ENCODE measurements around the gene ATXN1. TPM values are rescaled to one million over a fixed set of nuclear protein-coding genes. Genes with fewer than 3 reads are reported as not detected.
A peak's percentile ranks its signal among the peaks of the same experiment; 100 is the strongest.

Gene ATXN1
- polyA plus RNA-seq, 3 donors from 2014 or later: 6.9 to 14.7 (median 8.0) TPM

DNA sequence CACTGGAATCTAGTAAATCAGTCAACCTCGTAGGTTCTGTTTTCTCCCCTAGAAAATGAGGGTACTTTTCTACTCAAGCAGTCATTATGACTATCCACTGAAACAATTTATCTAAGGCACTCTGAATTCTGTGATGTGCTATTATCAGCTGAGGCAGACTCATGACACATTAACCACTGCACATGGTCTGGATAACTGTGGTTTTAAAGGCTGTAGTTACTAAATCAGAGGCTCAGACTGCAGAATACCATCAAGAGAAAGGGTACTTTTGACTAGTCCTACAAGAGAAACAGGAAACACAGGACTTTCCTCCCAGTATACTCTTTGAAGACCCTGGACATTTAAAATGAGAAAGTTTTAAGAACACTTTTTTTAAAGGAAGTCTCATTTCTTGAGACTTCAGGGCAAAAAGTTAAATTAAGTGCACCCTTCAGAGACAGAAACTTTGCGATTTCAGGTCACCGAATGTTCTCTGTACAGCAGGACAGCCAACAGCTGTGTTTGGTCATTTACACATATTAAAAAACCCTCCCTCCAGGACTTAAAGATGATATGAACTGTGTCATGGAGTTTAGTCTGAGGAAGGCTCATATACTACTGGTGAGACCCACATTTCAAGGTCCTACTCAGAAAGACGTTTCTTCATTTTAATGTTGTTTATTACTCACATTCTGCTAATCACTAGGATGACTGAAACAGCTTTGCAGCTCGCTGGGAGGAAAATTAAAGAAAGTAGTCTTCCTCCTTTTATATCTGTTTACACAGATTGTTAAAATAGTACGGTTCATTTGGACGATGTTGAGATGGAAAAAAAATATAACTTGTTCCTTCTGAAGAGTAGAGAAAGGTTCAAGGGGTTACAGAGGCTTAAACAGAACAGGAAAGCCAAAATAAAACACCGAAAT lies 19.9 kb downstream of the ATXN1 start:
- Mint-ChIP-seq H3K9me3 (no peaks in the 10 kb centered on the region), H3K4me1 (peaks cover 45 to 59% of the 10 kb centered on the region in 2 donors), H3K27ac (peak overlapping the region in 4 of 6 donors; percentile 1 to 84 (median 14)), H3K4me3 (peak overlapping the region in 2 of 5 donors; percentile 51 to 68), H3K36me3 (peaks cover 14 to 16% (median 15%) of the 10 kb centered on the region in 3 donors), H3K27me3 (ENCODE audit: low read depth in 3 of 3) (peaks cover 0 to 2% (median 0%) of the 10 kb centered on the region in 3 donors)
- peak; percentile 26 to 54 (median 31) for DNase-seq

DNA sequence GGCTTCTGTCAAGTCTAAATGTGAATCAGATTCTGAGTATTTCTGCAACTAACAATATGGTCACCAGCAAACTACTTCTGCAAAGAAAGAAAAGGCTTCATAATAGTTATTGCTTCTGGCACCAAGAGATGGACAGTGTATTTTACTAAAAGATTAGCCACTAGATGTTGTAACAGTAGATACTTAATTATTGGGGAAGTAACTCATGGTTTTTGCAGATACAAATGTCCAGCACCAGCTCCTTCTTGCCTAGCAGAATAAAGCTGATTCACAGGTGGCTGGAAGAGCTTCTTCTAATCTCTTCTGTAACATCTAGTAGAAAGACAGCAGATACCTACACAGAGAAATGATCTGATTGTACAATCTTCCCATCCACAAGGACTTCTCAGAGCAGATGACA lies 21.2 kb downstream of the ATXN1 start:
- Mint-ChIP-seq H3K9me3 (no peaks in the 10 kb centered on the region), H3K27me3 (ENCODE audit: low read depth in 3 of 3) (no peaks in the 10 kb centered on the region), H3K27ac (peak overlapping the region in 2 of 6 donors; percentile 14 to 59), H3K4me1 (peaks cover 45 to 59% of the 10 kb centered on the region in 2 donors), H3K4me3 (no peak overlapping the region), H3K36me3 (peaks cover 14 to 19% (median 16%) of the 10 kb centered on the region in 3 donors)
- DNase-seq: no peak

DNA sequence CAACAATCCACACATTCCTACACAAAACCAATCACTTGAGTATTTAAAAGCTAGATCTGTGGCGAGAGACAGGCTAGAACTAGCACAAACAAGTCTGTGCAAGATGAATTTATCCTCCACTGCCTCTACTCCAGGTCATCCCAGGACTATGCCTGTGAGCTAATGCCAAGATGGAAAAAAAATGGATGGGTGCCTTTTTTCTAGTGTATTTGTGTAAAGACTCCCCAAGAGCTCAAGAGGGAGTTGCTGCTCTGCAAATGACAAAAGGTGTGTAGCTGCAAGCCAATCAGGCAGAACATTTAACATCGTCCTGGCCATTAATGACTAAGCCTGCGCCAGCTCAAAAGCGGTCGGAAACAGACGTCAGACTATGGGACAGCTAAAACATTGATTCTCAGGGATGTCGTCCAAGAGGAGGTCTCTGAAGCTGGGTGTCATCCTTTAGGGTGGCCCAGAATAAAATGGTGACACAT lies 21.9 kb downstream of the ATXN1 start:
- Mint-ChIP-seq H3K4me1 (peaks cover 45 to 59% of the 10 kb centered on the region in 2 donors), H3K27ac (peak overlapping the region in 1 of 6 donors; percentile 17), H3K4me3 (no peak overlapping the region), H3K9me3 (no peaks in the 10 kb centered on the region), H3K36me3 (peaks cover 14 to 22% (median 16%) of the 10 kb centered on the region in 3 donors), H3K27me3 (ENCODE audit: low read depth in 3 of 3) (no peaks in the 10 kb centered on the region)
- no peak for DNase-seq

DNA sequence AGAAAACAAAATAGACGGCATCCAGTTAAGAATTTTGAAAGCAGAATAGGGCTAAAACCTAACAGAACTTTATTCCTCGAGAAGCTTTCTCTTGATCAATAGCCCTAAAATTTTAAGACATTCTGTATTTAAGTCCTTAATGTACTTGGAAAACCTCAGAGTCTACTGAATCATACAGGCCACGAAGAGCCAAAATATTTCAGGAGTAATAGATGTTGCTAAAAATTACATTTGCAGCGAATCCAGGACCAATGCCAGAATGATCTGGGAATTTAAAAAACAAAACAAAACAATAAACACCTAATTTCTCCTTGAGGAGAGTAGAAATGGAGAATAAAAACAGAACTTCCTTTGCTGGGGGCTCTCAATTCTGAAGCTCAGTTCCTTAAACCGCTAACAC lies 23.3 kb downstream of the ATXN1 start:
- peaks cover 39 to 48% of the 10 kb centered on the region in 2 donors for H3K4me1 Mint-ChIP-seq
- no peaks in the 10 kb centered on the region for H3K9me3 Mint-ChIP-seq
- H3K27ac Mint-ChIP-seq: no peak overlapping the region

DNA sequence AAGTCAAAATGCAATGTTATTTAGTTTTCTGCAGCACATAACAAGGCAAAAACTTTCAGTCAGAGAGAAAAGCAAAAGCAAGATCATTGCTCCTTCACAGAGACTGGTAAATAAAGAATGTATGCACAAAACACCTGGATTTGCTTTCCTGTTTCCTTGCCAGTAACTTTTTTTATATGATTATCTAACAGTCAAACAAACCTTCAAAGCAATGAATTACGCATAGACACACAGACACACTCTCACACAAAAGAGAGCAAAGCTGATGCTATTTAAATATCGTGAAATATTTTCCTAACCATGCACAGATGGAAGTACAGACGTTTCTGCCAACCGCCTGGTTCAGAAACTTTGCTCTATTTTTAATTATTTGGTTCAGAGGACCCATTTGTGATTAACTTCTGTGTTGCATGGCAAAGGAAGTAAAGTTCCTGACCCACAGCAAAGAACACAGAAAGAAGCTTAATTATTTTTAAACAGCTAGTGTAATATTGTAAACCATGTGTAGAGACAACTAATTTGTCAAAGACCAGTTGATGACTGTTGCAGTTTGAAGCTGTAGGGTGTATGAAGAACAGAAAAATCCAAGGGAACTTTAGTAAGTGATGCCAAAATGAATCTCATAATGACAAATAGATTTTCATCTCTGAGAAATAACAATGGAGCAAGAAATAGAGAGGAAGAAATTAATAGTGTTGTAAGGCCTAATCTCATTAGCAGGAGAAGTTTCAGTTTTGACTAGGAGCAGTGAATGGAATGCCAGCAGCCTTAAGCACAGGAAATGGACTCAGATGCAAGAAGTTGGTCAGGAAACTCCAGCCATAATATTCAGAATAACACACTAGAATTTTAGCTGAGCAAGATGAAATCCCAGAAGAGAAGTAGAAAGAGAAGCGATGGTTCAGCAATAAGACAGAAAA lies 24.1 kb downstream of the ATXN1 start:
- peak overlapping the region in 1 of 6 donors; percentile 85 for H3K27ac Mint-ChIP-seq

More for the DNA sequence above, 23.3 kb downstream of the ATXN1 start:
- Mint-ChIP-seq H3K27me3 (ENCODE audit: low read depth in 3 of 3) (no peaks in the 10 kb centered on the region), H3K36me3 (peaks cover 9 to 26% (median 14%) of the 10 kb centered on the region in 3 donors), H3K4me3 (no peak overlapping the region)
- DNase-seq: no peak

DNA sequence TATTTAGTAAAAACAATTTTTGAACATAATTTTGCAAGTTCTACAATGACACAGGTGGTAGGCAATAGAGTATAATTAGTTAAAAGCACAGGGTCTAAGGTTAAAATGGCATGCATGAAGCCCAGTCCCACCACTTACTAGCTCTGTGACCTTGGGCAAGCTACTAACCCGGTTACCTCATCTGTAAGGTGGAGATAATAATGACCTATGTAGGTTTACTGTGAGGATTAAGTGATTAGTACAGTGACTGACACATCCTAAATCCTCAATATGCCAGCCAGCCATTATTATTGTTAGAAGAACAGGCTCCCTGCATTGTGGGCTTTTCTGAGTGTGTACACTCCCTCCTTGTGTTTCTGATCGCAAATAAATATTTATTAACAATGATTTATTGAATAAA lies 26.2 kb downstream of the ATXN1 start:
- H3K36me3 Mint-ChIP-seq: peaks cover 9 to 24% (median 14%) of the 10 kb centered on the region in 3 donors
- H3K27ac Mint-ChIP-seq: no peak overlapping the region
- no peak overlapping the region for H3K4me3 Mint-ChIP-seq
- peaks cover 38 to 46% of the 10 kb centered on the region in 2 donors for H3K4me1 Mint-ChIP-seq
- H3K27me3 Mint-ChIP-seq (ENCODE audit: low read depth in 3 of 3): peaks cover 3 to 8% (median 7%) of the 10 kb centered on the region in 3 donors
- no peak for DNase-seq
- H3K9me3 Mint-ChIP-seq: no peaks in the 10 kb centered on the region

More for the DNA sequence above, 24.1 kb downstream of the ATXN1 start:
- peaks cover 39 to 48% of the 10 kb centered on the region in 2 donors for H3K4me1 Mint-ChIP-seq
- H3K36me3 Mint-ChIP-seq: peaks cover 9 to 26% (median 14%) of the 10 kb centered on the region in 3 donors
- DNase-seq: no peak
- H3K27me3 Mint-ChIP-seq (ENCODE audit: low read depth in 3 of 3): no peaks in the 10 kb centered on the region
- H3K4me3 Mint-ChIP-seq: no peak overlapping the region
- no peaks in the 10 kb centered on the region for H3K9me3 Mint-ChIP-seq

DNA sequence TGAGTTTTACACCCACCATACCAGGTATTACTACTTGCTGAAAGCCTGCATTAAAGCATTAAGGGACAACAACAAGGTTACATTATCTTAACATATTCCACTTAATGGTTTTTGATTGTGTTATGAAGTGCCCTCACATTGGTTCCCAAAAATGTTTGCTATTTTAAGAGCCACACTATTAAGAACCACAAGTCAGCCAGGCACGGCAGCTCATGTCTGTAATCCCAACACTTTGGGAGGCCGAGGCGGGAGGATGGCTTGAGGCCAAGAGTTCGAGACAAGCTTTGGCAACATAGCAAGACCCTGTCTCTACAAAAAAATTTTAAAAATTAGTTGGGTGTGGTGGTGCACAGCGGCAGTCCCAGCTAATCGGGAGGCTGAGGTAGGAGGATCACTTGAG lies 28.2 kb downstream of the ATXN1 start:
- Mint-ChIP-seq H3K27ac (peak overlapping the region; percentile 86 to 95 (median 90)), H3K36me3 (peaks cover 0 to 14% (median 5%) of the 10 kb centered on the region in 3 donors), H3K9me3 (no peaks in the 10 kb centered on the region), H3K27me3 (ENCODE audit: low read depth in 3 of 3) (peaks cover 5 to 8% (median 7%) of the 10 kb centered on the region in 3 donors), H3K4me1 (peaks cover 33 to 49% of the 10 kb centered on the region in 2 donors), H3K4me3 (peak overlapping the region in 1 of 5 donors; percentile 84)
- no peak for DNase-seq

DNA sequence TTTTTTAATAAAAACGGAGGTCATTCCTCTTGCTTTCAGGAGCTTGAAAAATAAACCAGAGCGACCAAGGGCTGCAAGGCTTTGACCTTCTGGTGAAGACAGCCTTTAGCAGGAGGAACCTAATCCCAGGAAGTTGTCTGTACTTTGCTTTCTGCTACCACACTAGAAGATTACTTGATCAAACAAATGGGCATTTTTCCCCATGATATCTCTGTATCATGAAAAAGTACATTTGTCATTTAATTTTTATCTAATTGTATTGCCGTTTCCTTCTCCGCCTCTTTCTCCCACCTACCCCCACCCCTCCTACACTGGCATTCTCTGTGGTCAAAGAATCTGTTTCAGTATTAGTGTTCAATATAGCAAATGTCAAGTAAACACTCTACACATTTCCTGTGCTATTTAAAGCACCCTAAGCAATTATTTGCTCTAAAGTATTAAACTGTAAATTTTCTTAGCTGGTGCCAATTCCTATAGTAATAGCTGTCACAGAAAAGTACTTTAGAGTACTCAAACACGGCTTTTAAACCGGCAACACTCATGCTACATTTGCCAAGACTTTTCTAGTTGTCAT lies 29.7 kb downstream of the ATXN1 start:
- H3K4me1 Mint-ChIP-seq: peaks cover 30 to 37% of the 10 kb centered on the region in 2 donors
- peaks cover 5 to 8% (median 7%) of the 10 kb centered on the region in 3 donors for H3K27me3 Mint-ChIP-seq (ENCODE audit: low read depth in 3 of 3)
- peak; percentile 53 to 67 (median 55) for DNase-seq

GRCh38 chr6:16730738-16731477 lies 30.4 kb downstream of the ATXN1 start:
- DNase-seq: peak; percentile 37 to 60 (median 49)
- H3K4me1 Mint-ChIP-seq: peaks cover 30 to 37% of the 10 kb centered on the region in 2 donors
- H3K27me3 Mint-ChIP-seq (ENCODE audit: low read depth in 3 of 3): peaks cover 5 to 8% (median 7%) of the 10 kb centered on the region in 3 donors
- no peaks in the 10 kb centered on the region for H3K9me3 Mint-ChIP-seq
- peak overlapping the region; percentile 74 to 85 (median 84) for H3K4me3 Mint-ChIP-seq
- peaks cover 0 to 11% (median 0%) of the 10 kb centered on the region in 3 donors for H3K36me3 Mint-ChIP-seq
- H3K27ac Mint-ChIP-seq: peak overlapping the region; percentile 85 to 95 (median 90)

More for the DNA sequence above, 29.7 kb downstream of the ATXN1 start:
- Mint-ChIP-seq H3K9me3 (no peaks in the 10 kb centered on the region), H3K36me3 (peaks cover 0 to 11% (median 0%) of the 10 kb centered on the region in 3 donors), H3K27ac (peak overlapping the region; percentile 86 to 95 (median 91)), H3K4me3 (peak overlapping the region; percentile 74 to 85 (median 84))

DNA sequence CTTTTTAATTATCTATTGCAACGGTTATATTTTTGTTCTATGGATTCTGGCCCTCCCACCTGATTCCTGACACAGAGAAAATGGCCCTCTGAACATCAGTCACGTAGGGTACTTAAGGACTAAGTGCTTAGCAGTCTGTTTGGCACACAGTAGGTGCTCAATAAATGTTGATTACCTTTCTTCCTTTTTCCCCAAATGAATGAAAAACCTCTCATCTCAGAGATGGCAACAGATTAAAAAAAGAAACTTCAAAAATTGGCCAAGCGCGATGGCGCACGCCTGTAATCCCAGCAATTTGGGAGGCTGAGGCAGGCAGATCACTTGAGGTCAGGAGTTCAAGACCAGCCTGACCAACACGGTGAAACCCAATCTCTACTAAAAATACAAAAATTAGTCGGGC lies 31.5 kb downstream of the ATXN1 start:
- no peaks in the 10 kb centered on the region for H3K9me3 Mint-ChIP-seq
- DNase-seq: no peak
- H3K27ac Mint-ChIP-seq: peak overlapping the region in 3 of 6 donors; percentile 62 to 86 (median 68)
- peaks cover 30 to 44% of the 10 kb centered on the region in 2 donors for H3K4me1 Mint-ChIP-seq
- peak overlapping the region in 1 of 5 donors; percentile 12 for H3K4me3 Mint-ChIP-seq
- peaks cover 5 to 9% (median 8%) of the 10 kb centered on the region in 3 donors for H3K27me3 Mint-ChIP-seq (ENCODE audit: low read depth in 3 of 3)
- peaks cover 0 to 7% (median 0%) of the 10 kb centered on the region in 3 donors for H3K36me3 Mint-ChIP-seq

GRCh38 chr6:16729183-16729691 lies 32.0 kb downstream of the ATXN1 start:
- peak in 1 of 3 donors; percentile 24 for DNase-seq
- Mint-ChIP-seq H3K27me3 (ENCODE audit: low read depth in 3 of 3) (peaks cover 5 to 10% (median 8%) of the 10 kb centered on the region in 3 donors), H3K27ac (peak overlapping the region in 3 of 6 donors; percentile 62 to 86 (median 68)), H3K9me3 (no peaks in the 10 kb centered on the region), H3K4me1 (peaks cover 30 to 44% of the 10 kb centered on the region in 2 donors), H3K4me3 (peak overlapping the region in 1 of 5 donors; percentile 12), H3K36me3 (peaks cover 0 to 3% (median 0%) of the 10 kb centered on the region in 3 donors)
